SW480 (cell line): ENCODE results near the gene RAB13.
"Not testable (repeated sequence)": the region's sequence is repeated elsewhere in the genome, so short reads cannot be mapped to it uniquely, and the experiment has no call there.

Experiments
- DNase-seq: peaks from one replicate; pipeline ENCODE4 v3.0.0-alpha.2; 2016; ENCODE audit warnings: low spot score

RAB13 gene

DNA sequence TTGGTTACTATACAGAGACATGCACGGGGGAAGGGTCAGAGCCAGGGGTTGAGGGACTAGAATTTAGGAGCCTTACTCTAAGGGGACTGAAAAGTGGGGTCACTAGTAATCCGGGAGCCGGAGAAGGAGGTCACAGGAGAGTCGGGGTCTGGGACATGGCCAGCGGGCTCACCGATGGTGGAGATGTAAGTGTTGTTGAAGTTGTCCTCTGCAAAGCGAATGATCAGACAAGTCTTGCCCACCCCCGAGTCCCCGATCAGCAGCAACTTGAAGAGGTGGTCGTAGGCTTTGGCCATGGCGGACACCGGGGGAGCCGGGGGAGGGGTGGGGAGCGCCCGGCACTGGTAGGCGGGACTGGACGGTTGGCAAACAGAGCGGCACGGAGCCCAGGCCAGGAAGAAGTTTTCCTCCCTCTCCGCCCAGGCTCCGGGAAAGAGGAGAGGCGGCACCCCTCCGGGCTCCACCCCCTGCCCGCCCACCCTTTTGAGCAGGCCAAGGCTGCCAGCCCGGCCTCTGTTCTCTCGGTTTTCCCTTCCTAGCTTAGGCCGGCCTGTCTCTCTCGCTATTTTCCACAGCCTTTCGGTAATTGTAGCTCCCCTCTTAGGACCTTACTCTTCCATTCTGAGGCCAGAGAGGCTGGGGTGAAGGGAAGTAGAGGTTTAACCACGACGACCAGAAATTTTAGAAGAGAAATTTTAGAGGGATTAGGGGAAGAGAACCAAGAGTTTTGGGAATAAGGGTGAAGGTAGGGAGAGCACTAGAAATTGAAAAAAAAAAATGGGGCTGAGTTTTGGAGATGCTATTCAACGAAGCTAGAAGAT is at the start of gene RAB13:
RAB13 (minus strand) TSS at position 399 of the 821 bp plus-strand sequence; CDS start at position 296, 103 bp downstream.
- DNase-seq: peak; percentile 75

- DNase-seq: not testable (repeated sequence)
Observed at GRCh38 chr1:154033697-154034096, 47.6 kb upstream of the RAB13 start.

- DNase-seq: no peak
Observed at GRCh38 chr1:154019940-154020339, 33.8 kb upstream of the RAB13 start.

- no peak for DNase-seq
Observed at GRCh38 chr1:154019269-154019668, 33.1 kb upstream of the RAB13 start.

- no peak for DNase-seq
Observed at GRCh38 chr1:154014154-154014907, 28.2 kb upstream of the RAB13 start.

DNA sequence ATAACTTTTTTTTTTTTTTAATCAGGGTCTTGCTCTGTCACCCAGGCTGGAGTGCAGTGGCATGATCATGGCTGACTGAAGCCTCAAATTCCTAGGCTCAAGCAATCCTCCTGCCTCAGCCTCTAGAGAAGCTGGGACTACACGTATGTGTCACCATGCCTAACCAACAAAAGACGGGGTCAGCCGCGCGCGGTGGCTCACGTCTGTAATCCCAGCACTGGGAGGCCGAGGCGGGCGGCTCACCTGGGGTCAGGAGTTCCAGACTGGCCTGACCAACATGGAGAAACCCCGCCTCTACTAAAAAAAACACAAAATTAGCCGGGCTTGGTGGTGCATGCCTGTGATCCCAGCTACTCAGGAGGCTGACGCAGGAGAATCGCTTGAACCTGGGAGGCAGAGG is 26.4 kb upstream of the RAB13 start:
- DNase-seq: not testable (repeated sequence)

DNA sequence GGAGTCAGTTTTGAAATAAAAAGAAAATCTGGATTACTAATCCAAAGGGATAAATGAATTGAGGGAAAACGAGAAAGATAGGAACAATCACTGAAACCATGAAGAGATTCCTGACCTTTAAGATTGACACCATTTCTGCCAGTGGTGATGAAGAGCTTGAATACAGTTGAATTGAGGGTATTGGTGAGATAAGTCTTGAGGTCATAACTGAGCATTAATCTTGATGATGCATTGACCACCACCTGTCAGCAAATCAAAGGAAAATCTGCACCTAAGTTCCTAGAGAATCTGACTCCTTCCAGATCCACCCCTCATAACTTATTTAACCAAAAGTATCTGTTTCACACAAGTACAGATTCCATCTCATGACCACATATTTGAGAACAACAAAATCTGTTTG is 26.0 kb upstream of the RAB13 start:
- no peak for DNase-seq

- no peak for DNase-seq
Observed at GRCh38 chr1:154006136-154006535, 20.0 kb upstream of the RAB13 start.

- no peak for DNase-seq
Observed at GRCh38 chr1:154000420-154000819, 14.3 kb upstream of the RAB13 start.

DNA sequence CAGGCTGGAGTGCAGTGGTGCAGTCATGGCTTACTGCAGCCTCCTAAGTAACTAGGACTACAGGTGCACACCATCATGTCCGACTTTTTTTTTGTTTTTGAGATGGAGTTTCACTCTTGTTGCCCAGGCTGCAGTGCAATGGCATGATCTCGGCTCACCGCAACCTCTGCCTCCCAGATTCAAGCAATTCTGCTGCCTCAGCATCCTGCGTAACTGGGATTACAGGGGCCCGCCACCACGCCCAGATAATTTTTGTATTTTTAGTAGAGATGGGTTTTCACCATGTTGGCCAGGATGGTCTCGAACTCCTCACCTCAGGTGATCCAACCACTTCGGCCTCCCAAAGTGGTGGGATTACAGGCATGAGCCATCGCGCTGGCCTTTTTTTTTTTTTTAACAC is 10.7 kb upstream of the RAB13 start:
- not testable (repeated sequence) for DNase-seq

DNA sequence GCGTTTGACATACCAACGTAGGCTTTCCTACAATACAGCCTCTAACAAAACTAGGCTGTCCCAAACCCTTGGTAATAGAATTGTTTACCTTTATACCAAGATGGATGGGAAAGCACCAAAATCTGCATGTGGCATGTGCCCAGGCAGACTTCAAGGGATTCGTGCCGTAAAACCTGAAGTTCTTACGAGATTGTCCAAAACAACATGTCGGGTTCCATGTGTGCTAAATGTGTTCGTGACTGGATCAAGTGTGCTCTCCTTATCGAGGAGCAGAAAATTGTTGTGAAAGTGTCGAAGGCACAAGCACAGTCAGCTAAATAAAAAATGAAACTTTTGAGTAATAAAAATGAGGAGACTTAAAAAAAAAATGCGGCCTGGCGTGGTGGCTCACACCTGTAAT is 9.5 kb upstream of the RAB13 start:
- DNase-seq: no peak

DNA sequence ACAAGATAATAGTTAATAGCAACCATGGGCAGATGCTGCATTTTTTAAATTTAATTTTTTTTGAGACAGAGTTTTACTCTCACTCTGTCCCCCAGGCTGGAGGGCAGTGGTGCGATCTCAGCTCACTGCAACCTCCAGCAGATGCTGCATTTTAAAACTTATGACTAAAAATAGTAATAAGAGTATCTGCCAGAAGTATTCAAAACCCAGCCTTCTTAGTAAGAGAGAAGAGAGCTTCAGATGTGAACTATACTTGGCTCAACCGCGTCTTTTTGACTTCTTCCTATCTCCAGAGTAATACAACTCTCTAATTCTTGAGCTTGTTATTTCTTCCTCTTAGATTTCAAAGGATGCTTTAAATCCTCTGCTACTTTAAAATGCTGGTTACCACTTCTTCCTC is 9.1 kb upstream of the RAB13 start:
- DNase-seq: no peak

DNA sequence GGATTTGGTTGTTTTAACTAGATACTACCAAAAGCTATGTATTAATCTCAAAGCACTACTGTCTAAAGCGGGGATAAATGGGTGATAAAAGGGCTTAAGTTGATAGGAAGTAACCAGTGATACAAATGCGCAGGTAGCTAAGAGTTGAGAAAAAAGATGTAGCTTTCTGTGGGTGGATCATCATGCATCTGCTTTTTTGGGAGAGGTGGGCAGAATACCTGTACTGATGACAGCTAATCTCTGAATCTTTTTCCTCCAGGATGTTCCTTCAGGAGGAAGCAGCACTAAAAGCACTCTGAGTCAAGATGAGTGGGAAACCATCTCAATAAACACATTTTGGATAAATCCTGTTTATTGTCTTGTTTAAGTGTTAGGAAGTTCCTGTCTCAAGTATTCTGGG is 5.7 kb upstream of the RAB13 start:
- DNase-seq: no peak

DNA sequence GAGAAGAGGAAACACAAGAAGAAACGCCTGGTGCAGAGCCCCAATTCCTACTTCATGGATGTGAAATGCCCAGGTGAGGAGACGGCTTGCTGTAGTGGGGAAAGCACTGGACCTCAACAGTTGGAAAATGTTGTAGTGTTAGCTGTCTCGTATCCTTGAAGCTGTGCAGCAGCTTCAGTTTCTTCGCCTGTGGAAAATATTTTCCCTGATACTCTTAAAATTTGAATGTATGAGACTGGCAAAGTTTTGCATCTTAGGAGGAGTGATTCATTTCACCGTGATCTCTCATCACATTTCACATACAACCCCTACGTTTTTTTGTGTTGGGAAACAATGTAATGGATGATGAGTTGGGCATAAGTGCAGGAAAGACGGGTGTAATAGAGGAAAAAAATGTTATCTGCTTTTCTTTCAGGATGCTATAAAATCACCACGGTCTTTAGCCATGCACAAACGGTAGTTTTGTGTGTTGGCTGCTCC is 5.1 kb upstream of the RAB13 start:
- DNase-seq: no peak

DNA sequence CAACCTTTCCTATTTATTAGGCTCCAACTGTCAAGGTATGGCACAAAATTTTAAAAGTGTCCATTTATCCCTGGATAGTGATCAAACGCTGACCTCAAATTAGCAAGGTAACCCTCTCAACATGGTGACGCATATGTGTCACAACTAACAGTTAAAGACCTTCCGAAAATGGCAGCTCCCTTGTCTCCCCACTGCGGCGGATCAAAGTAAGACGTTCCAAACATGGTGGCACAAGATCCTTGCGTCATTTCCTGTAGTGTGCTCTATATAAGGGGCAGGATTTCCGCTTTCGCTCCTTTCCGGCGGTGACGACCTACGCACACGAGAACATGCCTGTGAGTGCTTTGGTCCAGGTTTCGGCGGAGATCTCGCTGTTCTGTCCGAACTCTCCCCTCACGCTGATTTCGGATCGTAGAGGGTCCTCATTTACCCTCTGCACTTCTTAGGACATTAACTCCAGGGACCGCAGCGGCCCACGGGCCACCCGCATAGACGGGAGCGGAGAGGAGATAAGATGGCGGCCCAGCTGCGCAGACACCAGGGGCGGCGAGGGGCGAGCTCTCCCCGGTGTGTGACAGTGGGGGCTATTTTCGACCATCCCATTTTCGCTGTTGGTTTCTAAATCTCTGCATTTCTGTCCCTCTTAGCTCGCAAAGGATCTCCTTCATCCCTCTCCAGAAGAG is 4.5 kb upstream of the RAB13 start, which contains the start of gene RPS27:
RPS27 (plus strand) TSS at position 295 of the 683 bp plus-strand sequence; CDS start at position 330, 35 bp downstream.
- DNase-seq: peak; percentile 98

- no peak for DNase-seq
Observed at GRCh38 chr1:153987621-153988020, 1.5 kb upstream of the RAB13 start.

DNA sequence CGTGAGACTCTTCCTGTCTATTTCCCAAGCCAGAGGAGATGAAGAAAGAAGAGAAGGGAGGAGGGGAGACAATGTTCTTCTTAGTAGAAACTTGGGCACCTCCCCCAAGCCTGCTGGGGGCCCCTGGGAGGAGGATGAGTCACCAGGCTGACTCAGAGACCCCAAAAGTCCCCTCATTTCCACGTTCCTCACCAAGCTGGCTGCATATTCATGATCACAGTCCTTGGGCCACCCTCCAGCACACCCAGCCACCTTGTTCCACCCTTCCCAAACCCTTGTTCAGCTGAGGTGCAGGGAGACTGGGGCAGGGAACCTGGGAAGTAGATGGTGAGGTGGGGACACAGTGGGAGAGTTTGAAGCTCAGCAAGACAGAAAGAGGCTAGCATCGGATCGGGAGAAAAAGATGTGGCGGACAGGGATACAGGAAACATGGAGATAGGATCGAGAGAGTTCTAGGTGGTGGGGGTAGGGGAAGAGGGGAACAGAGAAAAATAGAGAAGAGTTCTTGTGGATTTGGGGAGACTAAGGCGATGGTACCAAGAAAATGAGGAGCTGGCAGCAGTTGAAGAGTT is 712 bp downstream of the RAB13 start:
- DNase-seq: no peak

DNA sequence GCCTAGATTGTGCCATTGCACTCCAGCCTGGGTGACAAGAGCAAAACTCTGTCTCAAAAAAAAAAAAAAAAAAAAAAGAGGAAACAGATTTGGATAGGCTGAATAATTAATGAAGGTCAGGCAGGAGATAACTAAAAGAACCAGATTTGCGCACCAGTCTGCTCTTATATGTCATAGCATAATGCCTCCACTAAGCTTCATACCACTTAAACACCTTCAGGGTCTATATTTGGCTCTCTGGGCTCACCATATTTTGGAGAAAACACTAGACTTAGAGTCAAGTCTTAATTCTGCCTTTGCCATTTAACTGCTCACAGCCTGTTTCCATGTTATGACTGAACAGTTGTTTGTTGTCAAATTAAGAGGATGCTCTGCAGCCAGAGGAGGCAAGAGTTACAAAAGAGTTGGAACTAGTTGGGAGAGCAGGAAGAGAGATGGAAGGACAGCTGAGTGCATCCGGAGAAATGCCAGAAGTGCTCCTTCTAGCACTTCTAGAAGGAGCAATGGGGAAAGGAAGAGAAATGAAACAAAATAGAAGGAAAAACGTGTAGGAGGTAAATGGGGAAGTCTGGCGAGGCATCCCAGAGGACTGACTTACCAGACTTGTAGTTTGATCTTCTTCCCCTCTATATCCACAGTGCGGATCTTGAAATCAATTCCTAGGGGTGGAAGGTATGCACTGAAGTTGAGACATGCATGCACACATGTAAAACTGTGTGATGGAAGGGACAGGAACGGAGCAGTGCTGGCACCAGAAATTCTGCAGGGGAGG is 1.8 kb downstream of the RAB13 start:
- no peak for DNase-seq

GRCh38 chr1:153981735-153982134 is 4.4 kb downstream of the RAB13 start:
- not testable (repeated sequence) for DNase-seq

- not testable (repeated sequence) for DNase-seq
Observed at GRCh38 chr1:153979091-153979490, 7.0 kb downstream of the RAB13 start.

DNA sequence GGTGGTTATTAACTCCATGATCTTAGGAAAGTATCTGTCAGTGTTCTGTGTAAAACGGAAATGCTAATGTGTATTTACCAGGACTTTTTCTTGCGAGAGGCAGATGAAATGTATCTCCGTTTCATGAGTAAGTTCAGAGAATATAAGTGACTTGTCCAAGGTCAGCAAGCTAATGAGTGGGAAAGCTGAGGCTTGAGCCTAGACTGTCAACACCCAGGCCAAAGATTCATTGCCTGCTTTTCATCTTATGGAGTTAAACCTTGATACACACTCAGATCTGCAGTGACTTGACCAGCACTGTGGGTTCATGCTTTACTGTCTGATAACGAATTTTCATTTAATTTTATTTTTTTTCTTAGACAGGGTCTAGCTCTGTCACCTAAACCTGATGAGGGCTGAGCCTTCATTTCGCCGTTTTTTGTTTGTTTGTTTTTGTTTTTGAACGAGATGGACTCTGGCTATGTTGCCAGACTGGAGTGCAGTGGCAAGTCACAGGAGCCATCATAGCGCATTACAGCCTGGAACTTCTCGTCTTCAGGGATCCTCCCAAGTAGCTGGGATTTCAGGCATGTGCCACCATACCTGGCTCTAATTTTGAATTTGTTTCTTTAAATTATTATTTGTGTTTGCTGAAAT is 7.7 kb downstream of the RAB13 start:
- DNase-seq: no peak
